Panc1 (cell line): ENCODE results near the gene CHRND. TPM values are rescaled to one million over a fixed set of nuclear protein-coding genes. Genes with fewer than 3 reads are reported as not detected.

ENCODE experiments used
- ATAC-seq: fragments of 200-7000 bp; cut with Tn5 transposase; 2 replicates; pipeline ENCODE4 v1.9.1; 2020; ENCODE audit warnings: mild to moderate bottlenecking, moderate library complexity
- BruUV-seq: library from RNA; stranded (reverse); fragments of 400-500 nt; replicated peaks from 2 replicates; lab custom pipeline; 2021; lab: Mats Ljungman, UMichigan
- CTCF ChIA-PET: fragments of 300-600 bp; sonication (Branson Sonifier 250); formaldehyde crosslinking; loops from one replicate; lab custom pipeline; 2022; ENCODE audit warnings: antibody characterized with exemption; lab: Charles Lee
- POLR2A ChIA-PET: fragments of 300-600 bp; sonication (Branson Sonifier 250); formaldehyde crosslinking; loops from one replicate; lab custom pipeline; 2022; ENCODE audit warnings: antibody characterized with exemption; lab: Charles Lee
- DNase-seq: peaks from one replicate; pipeline ENCODE4 v3.0.0-alpha.2; 2010; ENCODE audit warnings: low read depth, low spot score
- H3K27ac ChIP-seq: 2 replicates; pipeline ENCODE4 v1.5.1; 2011; ENCODE audit warnings: mild to moderate bottlenecking, low read length, inconsistent platforms
- H3K27me3 ChIP-seq: fragments of 200-500 bp; sonication (Bioruptor generic); 2 replicates; pipeline ENCODE4 v1.6.0; 2014; ENCODE audit warnings: low read length, inconsistent platforms; ENCODE audit not compliant: control insufficient read depth, insufficient read depth
- H3K36me3 ChIP-seq: fragments of 200-500 bp; sonication (Bioruptor generic); 2 replicates; pipeline ENCODE4 v1.5.1; 2014; ENCODE audit warnings: inconsistent platforms, mild to moderate bottlenecking, low read length, moderate library complexity; ENCODE audit not compliant: control insufficient read depth, insufficient read depth
- H3K4me1 ChIP-seq: 2 replicates; pipeline ENCODE4 v1.5.1; 2011; ENCODE audit warnings: inconsistent platforms, mild to moderate bottlenecking, low read length, moderate library complexity; ENCODE audit not compliant: control insufficient read depth, insufficient read depth
- H3K4me3 ChIP-seq, 2 experiments: 2 replicates each; pipeline ENCODE4 v1.5.1; 2011 to 2012; ENCODE audit warnings: low read depth in 2 of 2, low read length in 2 of 2, mild to moderate bottlenecking in 2 of 2, inconsistent platforms in 1 of 2, moderate library complexity in 1 of 2
- H3K9me3 ChIP-seq: fragments of 200-500 bp; sonication (Bioruptor generic); 2 replicates; pipeline ENCODE4 v1.5.1; 2014; ENCODE audit warnings: low read depth, mild to moderate bottlenecking, inconsistent platforms, low read length, moderate library complexity; ENCODE audit not compliant: control insufficient read depth, insufficient read depth
- POLR2AphosphoS5 ChIP-seq: IDR thresholded peaks from 2 replicates; pipeline ENCODE4 v1.6.1; 2012; ENCODE audit warnings: mild to moderate bottlenecking, low read depth, low read length, moderate library complexity
- SIN3A ChIP-seq: IDR thresholded peaks from 2 replicates; pipeline ENCODE4 v1.6.1; 2012; ENCODE audit warnings: low read depth, mild to moderate bottlenecking, low read length, moderate library complexity, borderline replicate concordance; ENCODE audit not compliant: insufficient read depth
- TCF7L2 ChIP-seq: IDR thresholded peaks from 2 replicates; pipeline ENCODE4 v1.6.1; 2011; ENCODE audit warnings: mild to moderate bottlenecking, low read depth, low read length, inconsistent platforms
- in situ Hi-C: cut with HindIII; loops from 2 replicates; pipeline ENCODE4 v1.10.0; 2016; ENCODE audit warnings: low sequenced_read_pairs, low pct_unique_long_range_greater_than_20kb
- intact Hi-C: fragments of 100-400 bp; cut with micrococcal nuclease; formaldehyde crosslinking; loops from one replicate; pipeline ENCODE4 v1.10.0; 2022; ENCODE audit not compliant: unreplicated experiment
- total RNA-seq: library from RNA; stranded (reverse); gene quantifications from one replicate; pipeline ENCODE4 v1.2.1, GENCODE V29; 2021; ENCODE audit not compliant: unreplicated experiment
- TF ChIP-seq, protein P1 (sequence below), 2 experiments: IDR thresholded peaks; 2 replicates each; pipeline ENCODE4 v1.6.1; 2011 to 2012; ENCODE audit warnings: low read depth in 2 of 2, control low read depth in 1 of 2, low read length in 1 of 2, mild to moderate bottlenecking in 1 of 2, moderate library complexity in 1 of 2; ENCODE audit not compliant: insufficient read depth in 1 of 2
- TF ChIP-seq, protein P2 (sequence below): fragments of 450-650 bp; IDR thresholded peaks from 2 replicates; pipeline ENCODE4 v1.5.1; 2017; ENCODE audit warnings: mild to moderate bottlenecking

Gene CHRND
- total RNA-seq, 1 experiment from 2014 or later: not detected

DNA sequence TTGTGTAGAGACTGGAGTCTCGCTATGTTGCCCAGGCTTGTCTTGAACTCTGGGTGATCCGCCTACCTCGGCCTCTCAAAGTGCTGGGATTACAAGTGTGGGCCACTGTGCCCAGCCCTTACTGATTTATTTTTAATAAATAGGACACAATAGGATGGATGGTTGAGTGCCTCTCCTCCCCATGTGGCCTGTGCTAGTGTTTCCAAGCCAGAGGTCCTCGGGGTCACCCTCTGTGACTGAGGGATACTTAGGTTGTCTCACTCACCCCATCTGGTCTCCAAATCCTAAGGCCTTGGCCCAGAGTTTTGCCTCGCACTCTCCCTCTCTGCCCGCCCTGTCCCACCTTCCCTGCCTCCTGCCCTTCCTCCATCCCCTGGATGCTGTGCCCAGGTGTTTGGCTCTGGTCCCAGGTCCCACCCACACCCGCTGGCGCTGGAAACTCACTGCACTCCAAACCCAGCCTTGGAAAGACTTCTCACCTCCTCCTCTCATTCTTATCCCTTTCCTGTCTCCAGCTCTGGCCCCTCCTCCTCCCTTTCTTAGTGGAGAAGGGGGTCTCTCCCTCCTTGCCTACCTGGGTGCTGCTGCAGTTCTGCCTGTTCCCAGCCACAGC is 33.6 kb upstream of the CHRND start:
- TF ChIP-seq TCF7L2: no peak
- TF ChIP-seq SIN3A: no peak
- H3K9me3 ChIP-seq: no peaks in the 10 kb centered on the region
- in situ Hi-C loops (no loop called here), intact Hi-C loops (no loop called here)
- no peak overlapping the region for H3K27ac ChIP-seq
- no peak for DNase-seq
- H3K4me1 ChIP-seq: no peaks in the 10 kb centered on the region
- H3K36me3 ChIP-seq: no peaks in the 10 kb centered on the region
- POLR2A ChIA-PET: no interaction called here
- no peak overlapping the region for H3K4me3 ChIP-seq
- BruUV-seq: no TSS peak
- ATAC-seq: no peak
- CTCF ChIA-PET: no interaction called here
- no peaks in the 10 kb centered on the region; the same call in 1 of the 2 replicates for H3K27me3 ChIP-seq

DNA sequence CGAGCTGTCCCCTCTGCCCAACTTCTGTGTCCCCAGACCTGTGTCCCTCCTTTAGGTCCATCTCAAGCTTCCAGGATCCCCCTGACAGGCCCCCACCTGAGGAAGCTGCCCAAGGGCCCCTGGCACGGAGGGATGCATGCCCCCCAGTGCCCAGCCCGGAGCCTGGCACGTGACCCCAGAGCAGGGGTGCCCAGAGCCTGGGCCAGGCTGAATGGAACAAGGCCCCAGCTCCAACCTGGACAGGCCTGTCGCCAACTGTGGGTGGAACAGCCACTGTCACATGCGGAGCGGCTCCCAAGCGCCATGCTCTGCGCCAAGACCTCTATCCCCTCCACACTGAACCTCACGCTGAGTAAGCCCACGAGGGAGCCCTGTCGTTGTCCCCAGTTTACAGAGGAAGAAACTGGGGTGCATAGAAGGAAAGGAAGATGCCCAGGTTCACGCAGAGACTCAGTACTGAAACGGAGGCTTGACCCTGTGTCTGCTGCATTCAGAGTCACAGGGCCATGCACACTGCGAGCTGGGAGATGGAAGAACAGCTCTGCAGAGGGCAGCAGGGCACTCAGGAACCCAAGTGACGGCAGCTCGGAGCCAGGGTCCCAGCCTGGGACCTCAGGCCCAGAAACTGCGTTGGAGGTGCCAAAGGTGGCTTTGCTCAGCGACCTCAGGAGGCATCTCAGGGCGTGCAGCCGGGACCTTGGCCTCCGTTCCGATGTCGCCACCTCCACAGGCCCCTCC is 32.8 kb upstream of the CHRND start:
- Histone ChIP-seq H3K9me3 (no peaks in the 10 kb centered on the region), H3K4me1 (no peaks in the 10 kb centered on the region), H3K36me3 (no peaks in the 10 kb centered on the region), H3K27ac (no peak overlapping the region), H3K4me3 (no peak overlapping the region), H3K27me3 (no peaks in the 10 kb centered on the region)
- CTCF ChIA-PET: no interaction called here
- in situ Hi-C loops (no loop called here), intact Hi-C loops (no loop called here)
- TF ChIP-seq, protein P1, sequence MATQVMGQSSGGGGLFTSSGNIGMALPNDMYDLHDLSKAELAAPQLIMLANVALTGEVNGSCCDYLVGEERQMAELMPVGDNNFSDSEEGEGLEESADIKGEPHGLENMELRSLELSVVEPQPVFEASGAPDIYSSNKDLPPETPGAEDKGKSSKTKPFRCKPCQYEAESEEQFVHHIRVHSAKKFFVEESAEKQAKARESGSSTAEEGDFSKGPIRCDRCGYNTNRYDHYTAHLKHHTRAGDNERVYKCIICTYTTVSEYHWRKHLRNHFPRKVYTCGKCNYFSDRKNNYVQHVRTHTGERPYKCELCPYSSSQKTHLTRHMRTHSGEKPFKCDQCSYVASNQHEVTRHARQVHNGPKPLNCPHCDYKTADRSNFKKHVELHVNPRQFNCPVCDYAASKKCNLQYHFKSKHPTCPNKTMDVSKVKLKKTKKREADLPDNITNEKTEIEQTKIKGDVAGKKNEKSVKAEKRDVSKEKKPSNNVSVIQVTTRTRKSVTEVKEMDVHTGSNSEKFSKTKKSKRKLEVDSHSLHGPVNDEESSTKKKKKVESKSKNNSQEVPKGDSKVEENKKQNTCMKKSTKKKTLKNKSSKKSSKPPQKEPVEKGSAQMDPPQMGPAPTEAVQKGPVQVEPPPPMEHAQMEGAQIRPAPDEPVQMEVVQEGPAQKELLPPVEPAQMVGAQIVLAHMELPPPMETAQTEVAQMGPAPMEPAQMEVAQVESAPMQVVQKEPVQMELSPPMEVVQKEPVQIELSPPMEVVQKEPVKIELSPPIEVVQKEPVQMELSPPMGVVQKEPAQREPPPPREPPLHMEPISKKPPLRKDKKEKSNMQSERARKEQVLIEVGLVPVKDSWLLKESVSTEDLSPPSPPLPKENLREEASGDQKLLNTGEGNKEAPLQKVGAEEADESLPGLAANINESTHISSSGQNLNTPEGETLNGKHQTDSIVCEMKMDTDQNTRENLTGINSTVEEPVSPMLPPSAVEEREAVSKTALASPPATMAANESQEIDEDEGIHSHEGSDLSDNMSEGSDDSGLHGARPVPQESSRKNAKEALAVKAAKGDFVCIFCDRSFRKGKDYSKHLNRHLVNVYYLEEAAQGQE (IDR thresholded peaks at IDR 0.05; ENCODE audit: insufficient read depth in 1 of 2, low read depth in 2 of 2, low read length in 1 of 2): no peak
- TF ChIP-seq POLR2AphosphoS5: no peak
- no peak for TF ChIP-seq SIN3A
- TF ChIP-seq, protein P2, sequence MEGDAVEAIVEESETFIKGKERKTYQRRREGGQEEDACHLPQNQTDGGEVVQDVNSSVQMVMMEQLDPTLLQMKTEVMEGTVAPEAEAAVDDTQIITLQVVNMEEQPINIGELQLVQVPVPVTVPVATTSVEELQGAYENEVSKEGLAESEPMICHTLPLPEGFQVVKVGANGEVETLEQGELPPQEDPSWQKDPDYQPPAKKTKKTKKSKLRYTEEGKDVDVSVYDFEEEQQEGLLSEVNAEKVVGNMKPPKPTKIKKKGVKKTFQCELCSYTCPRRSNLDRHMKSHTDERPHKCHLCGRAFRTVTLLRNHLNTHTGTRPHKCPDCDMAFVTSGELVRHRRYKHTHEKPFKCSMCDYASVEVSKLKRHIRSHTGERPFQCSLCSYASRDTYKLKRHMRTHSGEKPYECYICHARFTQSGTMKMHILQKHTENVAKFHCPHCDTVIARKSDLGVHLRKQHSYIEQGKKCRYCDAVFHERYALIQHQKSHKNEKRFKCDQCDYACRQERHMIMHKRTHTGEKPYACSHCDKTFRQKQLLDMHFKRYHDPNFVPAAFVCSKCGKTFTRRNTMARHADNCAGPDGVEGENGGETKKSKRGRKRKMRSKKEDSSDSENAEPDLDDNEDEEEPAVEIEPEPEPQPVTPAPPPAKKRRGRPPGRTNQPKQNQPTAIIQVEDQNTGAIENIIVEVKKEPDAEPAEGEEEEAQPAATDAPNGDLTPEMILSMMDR: no peak
- TF ChIP-seq TCF7L2: no peak
- no peak for ATAC-seq
- no peak for DNase-seq
- no TSS peak for BruUV-seq
- POLR2A ChIA-PET: no interaction called here
